ENCODE data around the gene PCGF3. TPM values are rescaled to one million over a fixed set of nuclear protein-coding genes. Genes with fewer than 3 reads are reported as not detected.

The PCGF3 gene
- total and polyA plus RNA-seq, 10 of the 15 experiments (the other 5 are each of a cell fraction or from before 2014, with no cell fraction given) = 2.2 to 43.8 (median 15.9) TPM

DNA sequence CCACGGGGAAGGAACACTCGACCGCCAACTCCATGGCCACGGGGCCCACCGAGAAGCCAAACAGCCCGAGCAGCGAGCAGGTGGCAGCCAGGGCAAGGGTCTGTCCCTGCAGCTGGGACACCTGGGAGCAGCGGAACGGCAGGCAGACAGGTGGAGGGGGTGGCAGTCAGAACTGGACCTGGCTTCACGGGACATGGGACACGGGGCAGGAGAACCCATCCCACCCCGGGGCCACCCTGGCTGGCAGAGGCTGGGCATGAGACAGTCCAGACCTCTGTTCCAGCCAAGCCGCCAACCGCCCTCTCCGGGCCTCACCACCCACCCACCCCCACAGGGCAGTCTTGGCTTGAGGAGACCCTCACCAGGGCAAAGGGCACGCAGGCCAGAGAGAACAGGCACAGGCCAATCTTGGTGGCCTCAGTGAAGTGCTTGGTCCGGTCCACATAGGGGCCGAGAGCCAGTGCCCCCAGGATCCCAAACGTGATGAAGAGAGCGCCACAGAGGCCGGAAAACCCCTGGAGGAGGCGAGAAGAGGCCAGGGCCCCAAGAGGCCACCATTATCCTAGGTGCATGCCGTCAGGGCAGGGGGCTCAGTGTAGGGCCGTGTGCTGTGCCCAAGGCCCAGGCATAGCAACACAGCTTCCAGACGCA is 22.3 kb upstream of the PCGF3 start:
- Histone ChIP-seq H3K9me3 (replicated peaks; ENCODE audit: control insufficient read depth, insufficient read depth, low read length) (no peaks in the 10 kb centered on the region), H2AFZ (ENCODE audit: control insufficient read depth, low read depth, low read length) (no peak overlapping the region), H3K27ac (ENCODE audit: control insufficient read depth, insufficient read depth) (no peak overlapping the region), H3K36me3 (ENCODE audit: control insufficient read depth in 2 of 2, insufficient read depth in 2 of 2, low read length in 1 of 2) (no peaks in the 10 kb centered on the region), H3K4me2 (ENCODE audit: control insufficient read depth, insufficient read depth) (no peak overlapping the region), H3K79me2 (ENCODE audit: control insufficient read depth, insufficient read depth, low read length) (no peaks in the 10 kb centered on the region), H3K4me3 (no peak overlapping the region), H3K27me3 (replicated peaks in 1 of 2; ENCODE audit: control insufficient read depth in 2 of 2, insufficient read depth in 2 of 2, low read length in 1 of 2) (no peaks in the 10 kb centered on the region), H3K4me1 (ENCODE audit: control insufficient read depth, insufficient read depth, low read length) (peaks cover 11% of the 10 kb centered on the region), H3K9ac (ENCODE audit: control insufficient read depth, insufficient read depth, low read length) (no peak overlapping the region), H4K20me1 (ENCODE audit: control insufficient read depth, insufficient read depth) (no peaks in the 10 kb centered on the region)
- intact Hi-C loops (cut with micrococcal nuclease; ENCODE audit: unreplicated experiment) (no loop called here), in situ Hi-C loops (cut with MboI) (no loop called here)
- ChIA-PET SMC1A (ENCODE audit: uncharacterized antibody, unreplicated experiment) (interaction anchor here (1.4 kb wide), 1 partner anchor 18 kb away, joined by 4 read pairs; no protein-coding TSS in a partner anchor), RAD21 (ENCODE audit: unreplicated experiment) (interaction anchor here (0.6 kb wide), 1 partner anchor 17 kb away, joined by 3 read pairs; no protein-coding TSS in a partner anchor), POLR2A (no interaction called here), CTCF (interaction anchor here (0.5 to 1.7 kb wide), 6 partner anchors 8 to 537 kb away, joined by 3 to 8 read pairs (median 6); no protein-coding TSS in a partner anchor)
- DNase-seq (ENCODE audit: low read depth, low spot score) (no peak), ATAC-seq (peak; percentile 3; the same call in 1 of the 3 replicates), FAIRE-seq (no peak)
- WGBS (ENCODE audit: insufficient coverage, insufficient replicate concordance, low lambda C conversion rate, missing lambda C conversion rate) = 67% methylated on average over 21 of the region's 25 CpGs
- BruUV-seq (replicated peaks) = no TSS peak
- TF ChIP-seq, protein P1, sequence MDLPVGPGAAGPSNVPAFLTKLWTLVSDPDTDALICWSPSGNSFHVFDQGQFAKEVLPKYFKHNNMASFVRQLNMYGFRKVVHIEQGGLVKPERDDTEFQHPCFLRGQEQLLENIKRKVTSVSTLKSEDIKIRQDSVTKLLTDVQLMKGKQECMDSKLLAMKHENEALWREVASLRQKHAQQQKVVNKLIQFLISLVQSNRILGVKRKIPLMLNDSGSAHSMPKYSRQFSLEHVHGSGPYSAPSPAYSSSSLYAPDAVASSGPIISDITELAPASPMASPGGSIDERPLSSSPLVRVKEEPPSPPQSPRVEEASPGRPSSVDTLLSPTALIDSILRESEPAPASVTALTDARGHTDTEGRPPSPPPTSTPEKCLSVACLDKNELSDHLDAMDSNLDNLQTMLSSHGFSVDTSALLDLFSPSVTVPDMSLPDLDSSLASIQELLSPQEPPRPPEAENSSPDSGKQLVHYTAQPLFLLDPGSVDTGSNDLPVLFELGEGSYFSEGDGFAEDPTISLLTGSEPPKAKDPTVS (IDR thresholded peaks at IDR 0.05; ENCODE audit: low read depth, low read length) = no peak
- TF ChIP-seq ZBTB11 (CRISPR knock-in tag; IDR thresholded peaks at IDR 0.05) (no peak), CBFB (IDR thresholded peaks at IDR 0.05; ENCODE audit: low read depth) (no peak), RAD51 (IDR thresholded peaks at IDR 0.05) (no peak), NKRF (conservative IDR thresholded peaks at IDR 0.05) (no peak), SRF (IDR thresholded peaks at IDR 0.05; ENCODE audit: low read depth in 2 of 2, low read length in 2 of 2) (no peak), CBX5 (IDR thresholded peaks at IDR 0.05; ENCODE audit: low read depth) (no peak), POU2F2 (IDR thresholded peaks at IDR 0.05; ENCODE audit: borderline replicate concordance, low read depth, low read length) (no peak), RFX5 (IDR thresholded peaks at IDR 0.05; ENCODE audit: low read depth, low read length) (no peak), KAT2A (conservative IDR thresholded peaks at IDR 0.05; ENCODE audit: control insufficient read depth, low read depth, low read length) (no peak), RAD21 (IDR thresholded peaks at IDR 0.05; ENCODE audit: insufficient read depth, low read depth, low read length) (no peak), HCFC1 (IDR thresholded peaks at IDR 0.05; ENCODE audit: low read length) (no peak), MLLT1 (IDR thresholded peaks at IDR 0.05) (no peak), MYC (IDR thresholded peaks at IDR 0.05; ENCODE audit: insufficient read depth, insufficient read length, insufficient replicate concordance, low read length, severe bottlenecking) (no peak)

Data from GM12878 (cell line).